ENCODE data around the gene MICU1. TPM values are rescaled to one million over a fixed set of nuclear protein-coding genes. Genes with fewer than 3 reads are reported as not detected.
"Not testable (repeated sequence)": the region's sequence is repeated elsewhere in the genome, so short reads cannot be mapped to it uniquely, and the experiment has no call there.

The MICU1 gene
- total RNA-seq, 1 experiment from 2014 or later, result 46.9 TPM

- ChIA-PET POLR2A (no interaction called here), CTCF (interaction anchor here (0.6 kb wide), 1 partner anchor 95 kb away, joined by 5 read pairs; no protein-coding TSS in a partner anchor)
- intact Hi-C loops (cut with micrococcal nuclease; ENCODE audit: unreplicated experiment) (no loop called here), in situ Hi-C loops (cut with HindIII; ENCODE audit: low pct_unique_long_range_greater_than_20kb, low sequenced_read_pairs) (no loop called here)
- TF ChIP-seq SIN3A (IDR thresholded peaks at IDR 0.05; ENCODE audit: borderline replicate concordance, insufficient read depth, low read depth, low read length), result no peak
- TF ChIP-seq TCF7L2 (IDR thresholded peaks at IDR 0.05; ENCODE audit: low read depth, low read length), result no peak
- no peak for TF ChIP-seq REST (IDR thresholded peaks at IDR 0.05; ENCODE audit: insufficient read depth in 1 of 2, low read depth in 2 of 2, low read length in 1 of 2)
- no peak for TF ChIP-seq CTCF (IDR thresholded peaks at IDR 0.05)
- no peak for TF ChIP-seq POLR2AphosphoS5 (IDR thresholded peaks at IDR 0.05; ENCODE audit: low read depth, low read length)
- ATAC-seq (no peak), DNase-seq (ENCODE audit: low read depth, low spot score) (no peak)
- Histone ChIP-seq H3K4me3 (ENCODE audit: low read depth in 2 of 2, low read length in 2 of 2) (no peak overlapping the region), H3K9me3 (ENCODE audit: control insufficient read depth, insufficient read depth, low read depth, low read length) (no peaks in the 10 kb centered on the region), H3K27ac (ENCODE audit: low read length) (no peak overlapping the region), H3K4me1 (ENCODE audit: control insufficient read depth, insufficient read depth, low read length) (no peaks in the 10 kb centered on the region), H3K36me3 (ENCODE audit: control insufficient read depth, insufficient read depth, low read length) (no peaks in the 10 kb centered on the region), H3K27me3 (ENCODE audit: control insufficient read depth, insufficient read depth, low read length) (no peaks in the 10 kb centered on the region)
- no TSS peak for BruUV-seq (replicated peaks)
Observed at GRCh38 chr10:72445851-72446250, 180.0 kb downstream of the MICU1 start.

GRCh38 chr10:72442969-72443368, 182.9 kb downstream of the MICU1 start:
- H3K4me3 ChIP-seq (ENCODE audit: low read depth in 2 of 2, low read length in 2 of 2); H3K4me1 ChIP-seq (ENCODE audit: control insufficient read depth, insufficient read depth, low read length); H3K27me3 ChIP-seq (ENCODE audit: control insufficient read depth, insufficient read depth, low read length); H3K9me3 ChIP-seq (ENCODE audit: control insufficient read depth, insufficient read depth, low read depth, low read length); H3K36me3 ChIP-seq (ENCODE audit: control insufficient read depth, insufficient read depth, low read length); in situ Hi-C loops (cut with HindIII; ENCODE audit: low pct_unique_long_range_greater_than_20kb, low sequenced_read_pairs); DNase-seq (ENCODE audit: low read depth, low spot score); POLR2A ChIA-PET; CTCF ChIA-PET; intact Hi-C loops (cut with micrococcal nuclease; ENCODE audit: unreplicated experiment); ATAC-seq; BruUV-seq (replicated peaks); H3K27ac ChIP-seq (ENCODE audit: low read length): not testable (repeated sequence)

GRCh38 chr10:72435570-72435969, 190.3 kb downstream of the MICU1 start:
- Histone ChIP-seq H3K4me1 (ENCODE audit: control insufficient read depth, insufficient read depth, low read length) (no peaks in the 10 kb centered on the region), H3K36me3 (ENCODE audit: control insufficient read depth, insufficient read depth, low read length) (no peaks in the 10 kb centered on the region), H3K4me3 (ENCODE audit: low read depth in 2 of 2, low read length in 2 of 2) (no peak overlapping the region), H3K27ac (ENCODE audit: low read length) (no peak overlapping the region), H3K27me3 (ENCODE audit: control insufficient read depth, insufficient read depth, low read length) (no peaks in the 10 kb centered on the region), H3K9me3 (ENCODE audit: control insufficient read depth, insufficient read depth, low read depth, low read length) (no peaks in the 10 kb centered on the region)
- intact Hi-C loops (cut with micrococcal nuclease; ENCODE audit: unreplicated experiment), result no loop called here
- in situ Hi-C loops (cut with HindIII; ENCODE audit: low pct_unique_long_range_greater_than_20kb, low sequenced_read_pairs), result no loop called here
- ChIA-PET CTCF (no interaction called here), POLR2A (interaction anchor here (0.6 kb wide), 1 partner anchor 27 kb away, joined by 5 read pairs; no protein-coding TSS in a partner anchor)
- TF ChIP-seq SIN3A (IDR thresholded peaks at IDR 0.05; ENCODE audit: borderline replicate concordance, insufficient read depth, low read depth, low read length), result no peak
- TF ChIP-seq TCF7L2 (IDR thresholded peaks at IDR 0.05; ENCODE audit: low read depth, low read length), result no peak
- TF ChIP-seq REST (IDR thresholded peaks at IDR 0.05; ENCODE audit: insufficient read depth in 1 of 2, low read depth in 2 of 2, low read length in 1 of 2), result no peak
- TF ChIP-seq POLR2AphosphoS5 (IDR thresholded peaks at IDR 0.05; ENCODE audit: low read depth, low read length), result no peak
- no peak for TF ChIP-seq CTCF (IDR thresholded peaks at IDR 0.05)
- DNase-seq (ENCODE audit: low read depth, low spot score) (no peak), ATAC-seq (no peak)
- no TSS peak for BruUV-seq (replicated peaks)

GRCh38 chr10:72430936-72431335, 194.9 kb downstream of the MICU1 start:
- CTCF ChIA-PET, result interaction anchor here (0.6 kb wide), 1 partner anchor 30 kb away, joined by 3 read pairs; no protein-coding TSS in a partner anchor
- H3K27me3 ChIP-seq (ENCODE audit: control insufficient read depth, insufficient read depth, low read length); H3K36me3 ChIP-seq (ENCODE audit: control insufficient read depth, insufficient read depth, low read length); BruUV-seq (replicated peaks); H3K9me3 ChIP-seq (ENCODE audit: control insufficient read depth, insufficient read depth, low read depth, low read length); H3K27ac ChIP-seq (ENCODE audit: low read length); ATAC-seq; POLR2A ChIA-PET; in situ Hi-C loops (cut with HindIII; ENCODE audit: low pct_unique_long_range_greater_than_20kb, low sequenced_read_pairs); intact Hi-C loops (cut with micrococcal nuclease; ENCODE audit: unreplicated experiment); H3K4me3 ChIP-seq (ENCODE audit: low read depth in 2 of 2, low read length in 2 of 2); DNase-seq (ENCODE audit: low read depth, low spot score); H3K4me1 ChIP-seq (ENCODE audit: control insufficient read depth, insufficient read depth, low read length): not testable (repeated sequence)
